ENCODE results near the gene OSBPL10.
"Not testable (repeated sequence)": the region's sequence is repeated elsewhere in the genome, so short reads cannot be mapped to it uniquely, and the experiment has no call there.

The OSBPL10 gene

DNA sequence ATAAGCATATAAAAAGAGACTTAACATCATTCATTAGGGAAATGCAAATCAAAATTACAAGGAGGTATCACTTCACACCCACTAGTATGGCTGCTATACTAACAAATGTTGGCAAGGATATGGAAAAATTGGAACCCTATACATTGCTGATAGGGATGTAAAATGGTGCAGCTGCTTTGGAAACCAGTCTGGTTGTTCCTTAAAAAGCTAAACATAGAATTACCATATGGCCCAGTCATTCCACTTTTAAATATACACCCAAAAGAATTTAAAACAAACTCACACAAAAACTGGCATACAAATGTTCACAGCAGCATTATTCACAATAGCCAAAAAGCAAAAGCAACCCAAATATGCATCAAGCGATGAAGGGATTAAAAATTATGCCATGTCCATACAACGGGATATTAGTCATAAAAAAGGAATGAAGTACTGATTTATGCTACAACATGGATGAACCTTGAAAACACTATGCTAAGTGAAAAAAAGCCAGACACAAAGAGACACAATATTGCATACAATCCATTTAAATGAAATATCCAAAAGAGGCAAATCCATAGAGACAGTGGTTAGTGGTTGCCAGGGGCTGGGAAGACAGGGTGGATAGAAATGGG is 118.3 kb downstream of the OSBPL10 start:
- in situ Hi-C loops (cut with HindIII; ENCODE audit: low sequenced_read_pairs) = no loop called here

DNA sequence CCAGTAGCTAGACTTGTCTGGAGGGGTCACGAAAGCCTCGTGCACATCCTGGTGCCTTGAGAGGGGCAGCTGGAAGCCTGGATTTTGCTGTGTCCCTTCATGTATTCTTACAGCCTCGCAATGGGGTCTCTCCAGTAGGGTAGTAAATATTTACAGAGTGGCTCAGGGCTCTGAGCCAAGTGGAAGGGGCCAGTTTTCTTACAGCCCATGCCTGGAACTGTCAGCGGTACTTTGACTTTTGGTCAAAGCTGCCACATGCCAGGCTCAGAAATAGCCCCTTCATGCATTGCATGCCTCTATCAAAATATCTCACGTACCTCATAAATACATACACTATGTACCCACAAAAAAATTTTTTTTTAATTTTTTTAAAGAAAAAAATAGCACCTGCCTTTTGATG is 119.2 kb downstream of the OSBPL10 start:
- in situ Hi-C loops (cut with HindIII; ENCODE audit: low sequenced_read_pairs) = no loop called here

DNA sequence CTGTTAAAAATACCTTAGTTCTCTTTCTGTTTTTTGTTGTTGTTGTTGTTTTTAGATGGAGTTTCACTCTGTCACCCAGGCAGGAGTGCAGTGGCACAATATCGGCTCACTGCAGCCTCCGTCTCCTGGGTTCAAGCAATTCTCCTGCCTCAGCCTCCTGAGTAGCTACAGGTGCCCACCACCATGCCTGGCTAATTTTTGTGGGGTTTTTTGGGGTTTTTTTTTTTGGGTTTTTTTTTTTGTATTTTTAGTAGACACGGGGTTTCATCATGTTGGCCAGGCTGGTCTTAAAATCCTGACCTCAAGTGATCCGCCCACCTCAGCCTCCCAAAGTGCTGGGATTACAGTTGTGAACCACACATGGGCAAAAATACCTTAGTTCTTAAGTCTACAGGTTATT is 120.4 kb downstream of the OSBPL10 start:
- in situ Hi-C loops (cut with HindIII; ENCODE audit: low sequenced_read_pairs) = not testable (repeated sequence)

DNA sequence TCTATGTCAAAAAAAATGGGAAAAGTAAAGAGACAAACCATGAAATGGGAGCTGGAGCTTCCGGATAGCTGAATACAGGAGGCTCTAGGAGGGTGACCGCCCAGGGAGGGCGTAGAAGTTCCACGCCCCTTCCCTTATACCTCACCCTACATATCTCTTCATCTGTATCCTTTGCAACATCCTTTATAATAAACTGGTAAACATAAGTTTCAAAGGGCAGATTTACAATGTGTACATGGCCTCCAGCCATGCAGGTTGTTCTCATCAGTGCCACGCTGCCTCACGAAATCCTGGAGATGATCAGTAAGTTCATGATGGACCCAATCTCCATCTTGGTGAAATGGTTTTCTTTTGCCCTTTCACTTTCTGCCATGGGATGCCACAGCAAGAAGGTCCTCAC is 121.8 kb downstream of the OSBPL10 start:
- in situ Hi-C loops (cut with HindIII; ENCODE audit: low sequenced_read_pairs) = no loop called here

DNA sequence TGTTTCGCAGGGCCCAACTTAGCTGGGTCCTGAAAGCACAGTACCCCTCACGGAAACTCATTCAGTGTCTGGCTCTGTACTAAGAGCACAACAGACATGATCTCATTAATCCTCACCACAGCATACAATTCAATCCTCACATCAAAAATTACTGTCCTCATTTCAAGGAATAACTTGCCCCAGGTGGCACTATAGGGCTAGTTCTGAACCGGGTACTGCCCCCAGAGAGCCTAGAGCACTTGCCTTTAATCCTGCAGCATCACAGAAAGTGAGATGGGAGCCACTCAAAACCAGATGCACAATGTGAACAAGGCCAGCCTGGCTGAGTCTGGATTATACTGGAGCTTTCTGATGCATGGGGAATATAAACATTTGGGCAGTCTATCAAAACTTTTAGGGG is 122.6 kb downstream of the OSBPL10 start:
- in situ Hi-C loops (cut with HindIII; ENCODE audit: low sequenced_read_pairs) = no loop called here

DNA sequence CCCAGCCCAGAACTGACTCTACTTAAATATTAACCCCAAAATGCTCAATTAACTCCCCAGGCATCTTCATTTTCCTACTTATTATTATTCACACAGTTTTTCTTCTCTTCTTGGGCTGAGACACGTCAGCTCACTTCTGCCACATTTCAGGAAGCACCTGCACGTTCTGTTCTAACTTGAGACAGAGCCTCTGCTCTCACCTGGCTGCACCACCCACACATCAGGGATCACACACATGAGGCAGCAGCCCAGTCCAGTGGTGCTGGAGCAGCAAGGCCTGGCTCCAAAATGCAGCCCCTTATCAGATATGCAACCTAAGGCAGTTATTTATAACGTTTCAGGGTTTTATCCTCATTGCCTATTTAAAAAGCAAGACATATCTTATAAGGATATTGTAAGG is 127.5 kb downstream of the OSBPL10 start:
- in situ Hi-C loops (cut with HindIII; ENCODE audit: low sequenced_read_pairs) = no loop called here

DNA sequence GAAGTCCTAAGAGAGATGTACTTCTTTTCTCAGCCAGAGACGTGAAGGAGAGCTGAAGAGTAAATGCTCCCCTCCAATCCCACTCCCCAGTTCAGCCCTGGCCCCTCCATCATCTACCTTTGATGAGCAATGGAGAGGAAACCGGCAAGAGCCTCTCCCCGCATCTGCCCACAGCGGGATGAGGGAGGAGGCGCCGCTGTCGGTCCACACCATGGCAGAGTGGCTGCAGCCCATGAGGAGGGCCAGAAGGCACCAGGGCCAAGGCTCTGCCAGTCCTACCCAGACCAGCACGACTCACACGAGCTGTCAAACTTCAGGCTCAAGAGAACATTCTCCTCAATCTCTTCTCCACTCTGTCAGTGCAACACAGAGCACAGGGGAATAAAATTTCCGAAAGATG is 129.8 kb downstream of the OSBPL10 start:
- in situ Hi-C loops (cut with HindIII; ENCODE audit: low sequenced_read_pairs) = no loop called here

DNA sequence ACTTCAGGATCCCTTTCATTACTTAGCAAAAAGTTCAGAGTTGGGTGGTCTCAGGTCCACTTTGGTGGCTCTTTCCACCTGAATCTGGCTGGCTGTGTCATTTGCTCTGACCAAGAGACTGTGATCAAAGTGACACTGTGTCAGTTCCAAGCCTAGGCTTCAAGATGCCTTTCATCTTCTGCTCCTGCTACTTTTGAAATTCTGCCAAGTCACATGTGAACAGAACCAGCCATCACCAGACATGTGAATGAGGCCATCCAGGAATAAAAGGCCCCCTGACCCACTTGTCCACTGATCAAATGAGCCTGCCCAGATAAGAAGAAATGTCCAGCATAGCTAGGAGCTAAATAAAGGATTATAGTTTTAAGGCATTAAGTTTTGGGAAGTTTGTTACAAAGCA is 132.2 kb downstream of the OSBPL10 start:
- in situ Hi-C loops (cut with HindIII; ENCODE audit: low sequenced_read_pairs) = no loop called here

DNA sequence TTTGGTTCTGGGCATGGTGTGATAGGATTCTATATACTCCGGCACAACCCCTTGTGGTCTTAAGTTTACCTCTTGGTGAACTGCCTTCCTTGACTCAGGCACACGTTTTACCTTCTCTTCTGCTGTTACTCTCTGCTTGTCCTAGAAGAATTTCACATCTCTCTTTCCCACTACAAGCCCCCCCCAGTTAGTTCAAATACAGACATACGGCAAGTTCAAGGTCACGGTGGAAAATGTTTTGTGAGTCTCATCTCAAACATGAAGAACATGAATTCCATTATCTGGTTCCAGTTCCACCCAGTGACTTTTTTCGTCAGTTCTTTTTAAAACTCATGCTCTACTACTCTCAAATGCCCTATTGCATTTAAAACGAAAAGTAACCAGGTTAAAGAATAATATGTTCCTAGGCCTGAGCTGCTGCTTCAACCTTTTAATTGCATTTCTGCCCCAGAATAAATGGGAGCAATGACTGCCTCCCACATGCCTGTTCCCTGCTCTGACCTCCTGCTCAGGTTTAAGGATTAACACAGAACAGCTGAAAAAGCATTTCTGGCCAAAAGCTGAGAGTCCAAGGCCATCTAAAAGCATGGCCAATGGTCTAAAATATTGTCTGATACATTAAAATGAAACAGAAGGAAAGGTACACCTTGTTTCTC is 132.8 kb downstream of the OSBPL10 start:
- in situ Hi-C loops (cut with HindIII; ENCODE audit: low sequenced_read_pairs) = no loop called here

DNA sequence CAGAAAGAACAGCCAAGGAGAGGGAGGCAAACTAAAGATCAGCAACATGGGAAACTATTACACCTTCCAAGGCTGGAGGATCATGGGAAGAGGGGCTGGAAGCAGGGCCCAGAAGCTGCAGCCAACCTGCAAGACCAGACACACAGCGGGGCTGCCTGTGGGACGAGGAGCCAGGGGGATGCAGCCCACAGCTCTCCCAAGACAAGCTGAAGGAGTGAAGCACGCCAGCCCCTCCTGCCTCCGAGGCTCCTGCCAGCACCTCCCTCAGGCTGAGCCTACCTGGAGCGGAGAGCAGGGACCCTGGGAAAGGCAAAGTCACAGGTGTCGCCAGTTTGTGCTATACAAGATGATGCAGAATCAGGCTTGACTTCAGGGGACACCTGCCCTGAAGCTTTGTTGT is 133.3 kb downstream of the OSBPL10 start:
- in situ Hi-C loops (cut with HindIII; ENCODE audit: low sequenced_read_pairs) = no loop called here

DNA sequence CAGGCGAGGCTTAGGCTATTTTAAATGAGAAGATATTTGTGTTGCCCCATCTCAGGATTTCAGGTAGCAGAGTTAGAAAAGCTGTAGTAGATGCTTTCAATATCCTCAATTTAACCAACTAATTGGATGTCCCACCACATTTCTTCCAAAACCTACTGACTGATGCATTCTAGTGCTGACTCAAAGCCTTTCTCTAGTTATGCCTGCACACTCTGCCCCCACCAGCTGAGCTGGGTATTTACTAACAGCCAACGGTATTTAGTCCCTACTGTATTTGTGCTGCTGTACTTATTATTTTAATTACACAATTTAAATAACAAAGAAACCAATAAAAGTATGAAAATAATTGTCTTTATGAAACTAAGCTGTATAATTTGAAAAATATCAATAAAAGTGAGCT is 139.5 kb downstream of the OSBPL10 start:
- in situ Hi-C loops (cut with HindIII; ENCODE audit: low sequenced_read_pairs) = no loop called here

DNA sequence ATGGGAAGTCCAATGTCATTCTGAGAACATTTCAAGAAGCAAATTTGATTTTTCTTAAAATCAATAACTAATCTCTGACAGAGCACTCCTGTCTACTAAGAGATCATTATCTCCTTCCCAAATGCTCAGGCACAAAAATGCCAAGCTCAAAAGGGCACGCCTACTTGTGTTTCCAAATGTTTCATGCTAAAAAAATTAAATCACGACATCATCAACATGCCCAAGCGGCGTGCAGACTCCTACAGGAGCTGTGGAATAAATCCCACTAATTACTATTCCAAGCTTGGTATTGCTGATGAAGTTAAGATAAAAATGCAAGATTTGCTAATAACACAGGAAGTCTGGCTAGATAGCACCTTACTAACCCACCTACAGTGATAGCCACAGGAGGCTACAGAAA is 140.8 kb downstream of the OSBPL10 start:
- in situ Hi-C loops (cut with HindIII; ENCODE audit: low sequenced_read_pairs) = no loop called here

DNA sequence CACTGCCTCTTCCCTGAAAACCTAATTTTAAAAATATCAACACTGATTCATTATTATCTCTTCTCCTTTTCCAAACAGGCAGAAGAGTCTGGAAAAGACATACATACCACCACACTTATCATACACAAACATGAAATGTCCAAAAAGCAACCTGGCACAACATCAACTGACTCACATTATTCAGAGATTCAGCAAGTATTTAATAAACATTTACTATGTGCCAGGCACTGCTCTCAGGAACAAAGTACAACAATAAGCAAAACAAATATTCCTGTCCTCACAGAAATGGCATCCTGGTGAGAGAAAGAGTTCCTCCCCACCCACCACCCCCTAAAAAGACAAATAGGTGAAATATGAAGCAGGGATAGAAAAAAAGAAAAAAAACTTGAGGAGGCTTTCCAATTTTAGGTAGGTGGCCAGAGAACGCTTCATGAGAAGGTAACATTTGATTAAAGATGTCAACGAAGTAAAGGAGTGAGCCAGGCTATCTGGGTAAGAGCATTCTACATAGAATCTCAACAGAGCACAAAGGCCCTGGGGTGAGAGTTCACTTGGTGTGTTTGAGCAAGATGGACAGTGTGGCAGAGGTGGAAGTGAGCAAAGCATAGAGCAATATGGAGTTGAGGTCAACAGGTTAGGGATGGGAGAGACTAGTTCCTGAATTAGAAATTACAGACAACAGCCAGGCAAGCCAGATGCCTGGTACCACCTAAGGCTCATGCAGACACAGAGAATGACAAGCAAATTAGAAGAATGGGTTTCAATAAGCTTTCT is 141.7 kb downstream of the OSBPL10 start:
- in situ Hi-C loops (cut with HindIII; ENCODE audit: low sequenced_read_pairs) = loop anchor here (5.0 kb wide), 1 partner anchor 52 kb away; no protein-coding TSS in a partner anchor

DNA sequence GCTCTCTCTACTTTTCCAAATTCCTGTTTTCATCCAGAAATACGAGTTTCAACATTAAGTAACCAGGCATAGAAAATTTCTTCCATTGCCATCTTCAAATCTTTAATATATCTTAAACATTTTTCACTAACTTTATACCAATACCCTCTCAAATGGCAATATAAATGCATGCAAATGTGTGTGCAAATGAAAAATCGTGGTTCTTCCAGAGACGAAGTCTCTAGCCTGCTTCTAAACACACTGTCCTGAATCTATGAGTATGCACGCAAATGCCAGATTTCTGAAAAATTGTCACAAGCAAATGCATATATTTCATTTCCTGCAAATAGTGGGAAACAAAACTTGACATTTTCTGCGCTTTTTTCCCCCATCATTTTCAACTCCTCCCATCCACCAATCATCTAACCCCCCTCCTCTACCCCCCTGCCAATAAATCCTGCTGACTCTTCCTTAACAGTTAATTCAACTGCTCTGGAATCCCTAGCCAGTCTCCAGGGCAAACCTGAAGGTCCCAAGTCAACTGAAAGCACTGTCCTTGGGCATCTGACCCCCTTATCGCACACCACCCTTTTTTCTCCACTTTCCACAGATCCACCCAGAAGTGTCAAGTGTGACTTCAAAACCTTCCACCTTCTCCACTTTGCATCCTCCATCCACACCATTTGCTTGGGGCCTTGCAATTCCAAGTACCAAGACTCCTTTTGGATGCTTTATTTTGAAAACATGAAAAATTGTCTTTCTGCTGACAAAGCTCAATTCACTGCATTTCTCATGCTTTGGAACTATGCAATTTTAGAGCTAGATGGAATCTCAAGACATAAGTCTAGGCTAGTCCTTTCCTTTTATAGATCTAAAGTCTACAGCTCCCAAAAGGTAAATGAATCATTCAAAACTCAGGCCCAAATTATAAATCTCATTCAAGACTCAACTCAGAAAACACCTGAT is 144.7 kb downstream of the OSBPL10 start:
- in situ Hi-C loops (cut with HindIII; ENCODE audit: low sequenced_read_pairs) = loop anchor here (5.0 kb wide), 1 partner anchor 49 kb away; no protein-coding TSS in a partner anchor

DNA sequence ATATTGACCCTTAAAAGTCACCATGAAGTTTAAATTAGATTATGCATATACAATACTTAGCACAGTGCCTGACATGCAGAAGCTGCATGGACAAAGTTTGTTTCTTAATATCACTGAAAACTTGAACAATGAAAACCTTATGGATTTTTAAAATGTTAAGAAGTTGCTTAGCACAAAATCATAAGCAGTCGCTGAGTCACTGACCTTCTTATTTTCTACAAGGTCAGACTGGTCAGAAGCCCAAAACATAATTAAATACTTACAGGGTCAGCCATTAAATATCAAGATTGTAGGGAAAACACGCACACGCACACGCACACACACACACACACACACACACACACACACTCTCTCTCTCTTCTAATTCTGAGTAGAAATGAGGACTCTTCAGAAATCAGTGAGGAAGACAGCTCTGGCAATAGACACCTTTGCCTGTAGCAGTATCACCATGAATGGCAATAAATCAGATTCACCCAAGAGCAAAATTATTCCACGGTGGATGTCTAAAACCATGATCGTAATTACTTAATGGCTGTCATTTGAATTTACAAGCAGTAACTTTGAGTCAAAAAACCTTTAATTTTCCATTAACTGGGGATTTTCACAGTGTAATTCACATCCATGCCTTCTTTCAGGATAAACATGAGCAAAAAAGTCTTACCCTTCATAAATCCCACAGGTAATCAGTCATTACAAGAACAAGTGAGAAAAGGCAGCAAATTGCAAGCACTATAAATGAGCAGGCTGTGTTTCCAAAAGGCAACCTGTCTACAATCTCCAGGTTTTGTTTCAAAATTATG is 147.5 kb downstream of the OSBPL10 start:
- in situ Hi-C loops (cut with HindIII; ENCODE audit: low sequenced_read_pairs) = no loop called here

DNA sequence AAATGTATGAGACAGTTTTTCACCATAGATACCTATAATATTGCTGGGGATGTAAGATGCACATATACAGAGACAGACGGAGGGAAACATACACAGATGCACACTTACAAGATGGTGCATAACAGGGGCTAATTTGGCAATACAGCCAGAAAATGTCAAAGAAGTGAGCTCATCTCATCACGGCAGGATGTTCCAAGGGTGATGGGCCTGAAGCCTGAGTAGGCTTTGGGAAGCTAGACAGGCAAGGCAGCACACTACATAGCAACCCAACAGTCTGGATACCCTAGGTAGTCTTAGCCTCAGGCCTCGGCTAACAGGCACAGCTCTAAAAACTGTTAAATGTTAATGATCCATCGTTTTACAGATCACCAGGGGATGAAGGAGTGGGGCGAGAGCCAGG is 148.5 kb downstream of the OSBPL10 start:
- in situ Hi-C loops (cut with HindIII; ENCODE audit: low sequenced_read_pairs) = no loop called here

DNA sequence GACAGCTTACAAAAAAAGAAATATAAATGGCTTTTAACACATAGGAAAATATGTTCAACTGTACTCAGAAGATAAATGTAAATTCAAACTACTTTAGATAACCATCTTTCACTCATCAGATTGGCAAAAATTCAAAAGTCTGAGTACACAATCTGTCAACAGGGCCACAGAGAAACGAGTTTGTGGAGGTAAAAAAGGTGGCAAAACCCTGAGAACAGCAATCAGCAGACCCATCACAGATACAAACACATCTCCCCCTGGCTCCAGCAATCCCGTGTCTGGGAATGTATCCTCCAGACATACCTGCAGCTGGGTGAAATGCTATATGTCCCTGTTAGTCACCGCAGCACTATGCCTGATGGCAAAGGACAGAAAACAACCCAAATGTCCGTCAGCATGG is 149.5 kb downstream of the OSBPL10 start:
- in situ Hi-C loops (cut with HindIII; ENCODE audit: low sequenced_read_pairs) = no loop called here

DNA sequence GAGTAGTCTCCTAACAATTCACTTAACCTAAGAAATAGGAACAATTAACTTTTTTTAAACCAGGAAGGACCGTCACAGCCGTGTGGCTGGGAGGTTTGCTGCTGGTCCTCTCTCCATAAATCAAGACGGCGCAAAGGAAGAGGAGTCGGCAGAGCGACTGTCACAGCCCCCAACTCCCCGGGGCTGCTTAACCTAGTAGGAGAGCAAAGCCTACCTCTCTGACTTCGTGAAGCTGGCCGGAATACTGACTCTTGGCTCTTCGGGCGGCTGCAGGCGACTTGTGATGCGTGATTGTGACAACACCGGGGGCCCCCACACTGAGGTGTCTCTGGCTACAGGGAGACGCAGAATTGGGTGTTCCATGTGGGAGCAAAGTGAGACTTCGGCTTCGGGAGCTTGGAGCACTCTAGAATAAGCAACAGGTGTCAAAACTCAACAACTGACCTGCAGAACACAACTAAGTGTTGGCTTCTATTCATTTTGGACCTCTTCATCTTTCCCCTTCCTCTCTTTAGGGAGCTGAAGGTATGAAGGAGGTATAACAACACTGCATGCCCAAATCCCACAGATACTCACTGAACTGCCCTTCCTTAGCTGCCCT is 151.1 kb downstream of the OSBPL10 start:
- in situ Hi-C loops (cut with HindIII; ENCODE audit: low sequenced_read_pairs) = no loop called here

DNA sequence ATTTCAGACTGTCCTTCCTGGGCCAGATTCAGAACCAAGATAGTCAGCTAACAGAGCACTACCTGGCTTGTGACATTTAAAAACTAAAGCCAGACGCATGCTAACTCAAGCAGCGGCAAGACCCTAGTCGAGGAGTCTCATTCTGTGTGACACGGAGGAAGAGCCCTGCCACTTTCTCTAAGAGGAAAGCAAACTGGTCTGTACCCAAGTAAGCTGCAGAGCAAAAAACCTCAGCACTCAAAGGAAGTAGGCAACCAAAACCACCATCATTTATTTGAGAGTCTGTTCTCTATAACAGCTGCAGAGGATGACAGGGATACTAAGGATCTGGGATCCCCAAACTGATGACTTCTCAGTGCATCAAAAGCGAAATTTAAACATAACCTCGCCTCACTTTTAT is 152.1 kb downstream of the OSBPL10 start:
- in situ Hi-C loops (cut with HindIII; ENCODE audit: low sequenced_read_pairs) = no loop called here

DNA sequence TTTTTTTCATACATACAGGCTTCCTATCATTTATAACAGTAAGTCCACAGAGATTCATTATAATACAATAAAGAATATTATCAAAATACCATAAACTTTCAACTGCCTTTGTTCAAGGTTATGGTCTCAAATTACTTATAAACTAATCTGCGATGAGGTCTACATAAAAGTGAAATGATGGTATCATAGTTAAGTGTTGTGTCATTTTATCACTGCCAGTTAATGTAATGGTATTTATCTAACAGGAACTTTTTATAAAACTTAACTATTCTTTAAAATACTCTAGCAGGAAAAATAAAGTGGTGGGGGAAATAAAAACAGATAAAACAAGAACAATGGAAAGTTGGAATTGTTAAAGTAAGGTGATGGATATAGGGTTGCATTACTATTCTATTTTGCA is 153.1 kb downstream of the OSBPL10 start:
- in situ Hi-C loops (cut with HindIII; ENCODE audit: low sequenced_read_pairs) = no loop called here

Measured in endothelial cell of hepatic sinusoid (primary cell).